ENCODE measurements around the gene TK2. TPM values are rescaled to one million over a fixed set of nuclear protein-coding genes. Genes with fewer than 3 reads are reported as not detected.

Gene TK2
- total and polyA plus RNA-seq, 9 of the 15 experiments (the other 6 are each of a cell fraction or from before 2014, with no cell fraction given) = 1.1 to 10.2 (median 5.3) TPM

GRCh38 chr16:66495440-66495839, 54.5 kb downstream of the TK2 start (continued):
- no peak for TF ChIP-seq MGA (IDR thresholded peaks at IDR 0.05)
- TF ChIP-seq ATF7 (IDR thresholded peaks at IDR 0.05) = no peak
- TF ChIP-seq, protein P1, sequence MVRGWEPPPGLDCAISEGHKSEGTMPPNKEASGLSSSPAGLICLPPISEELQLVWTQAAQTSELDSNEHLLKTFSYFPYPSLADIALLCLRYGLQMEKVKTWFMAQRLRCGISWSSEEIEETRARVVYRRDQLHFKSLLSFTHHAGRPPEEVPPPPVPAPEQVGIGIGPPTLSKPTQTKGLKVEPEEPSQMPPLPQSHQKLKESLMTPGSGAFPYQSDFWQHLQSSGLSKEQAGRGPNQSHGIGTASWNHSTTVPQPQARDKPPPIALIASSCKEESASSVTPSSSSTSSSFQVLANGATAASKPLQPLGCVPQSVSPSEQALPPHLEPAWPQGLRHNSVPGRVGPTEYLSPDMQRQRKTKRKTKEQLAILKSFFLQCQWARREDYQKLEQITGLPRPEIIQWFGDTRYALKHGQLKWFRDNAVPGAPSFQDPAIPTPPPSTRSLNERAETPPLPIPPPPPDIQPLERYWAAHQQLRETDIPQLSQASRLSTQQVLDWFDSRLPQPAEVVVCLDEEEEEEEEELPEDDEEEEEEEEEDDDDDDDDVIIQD (CRISPR knock-in tag; IDR thresholded peaks at IDR 0.05) = no peak
- TF ChIP-seq MNT (conservative IDR thresholded peaks at IDR 0.05) = no peak
